ENCODE data around the gene SLC19A1. TPM values are rescaled to one million over a fixed set of nuclear protein-coding genes. Genes with fewer than 3 reads are reported as not detected.

Gene SLC19A1
- total RNA-seq = 5.2 and 9.3 TPM in 2 replicates

GRCh38 chr21:45542242-45542666 lies at the start of gene SLC19A1:
Gene SLC19A1 (minus strand): TSS chr21:45542440. CDS start chr21:45537959, 4,481 bp downstream.

Other genes starting within 250 kb of the SLC19A1 start
- gene COL18A1, start 137.3 kb downstream of the SLC19A1 start, total RNA-seq = 38.1 and 131 TPM in 2 replicates
- 2.8 and 4.2 TPM in 2 replicates for gene PCBP3, start 101.3 kb upstream of the SLC19A1 start, total RNA-seq